ENCODE results near the gene EML4.
"Not testable (repeated sequence)": the region's sequence is repeated elsewhere in the genome, so short reads cannot be mapped to it uniquely, and the experiment has no call there.

The EML4 gene

DNA sequence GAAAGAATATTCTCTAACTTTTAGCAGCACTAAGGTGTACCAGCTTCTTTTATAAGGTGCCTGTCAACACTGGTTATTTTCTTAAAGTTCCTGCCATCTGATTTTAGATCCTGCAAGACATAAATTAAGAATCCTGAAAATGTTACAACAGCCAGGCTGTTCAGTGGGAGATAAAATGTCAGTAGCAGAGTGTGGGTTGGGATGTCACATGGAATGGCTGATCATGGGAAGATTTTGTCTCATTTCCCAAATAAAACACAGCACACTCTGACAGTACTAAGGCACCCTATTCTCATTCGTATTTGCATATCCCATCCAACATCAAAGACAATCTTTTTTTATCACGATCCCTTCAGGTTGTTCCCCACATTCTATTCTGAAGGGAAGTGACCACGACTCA, 194.3 kb downstream of the EML4 start:
- DNase-seq, result no peak

- no peak for DNase-seq
Measured at GRCh38 chr2:42364658-42365057, 195.5 kb downstream of the EML4 start.

DNA sequence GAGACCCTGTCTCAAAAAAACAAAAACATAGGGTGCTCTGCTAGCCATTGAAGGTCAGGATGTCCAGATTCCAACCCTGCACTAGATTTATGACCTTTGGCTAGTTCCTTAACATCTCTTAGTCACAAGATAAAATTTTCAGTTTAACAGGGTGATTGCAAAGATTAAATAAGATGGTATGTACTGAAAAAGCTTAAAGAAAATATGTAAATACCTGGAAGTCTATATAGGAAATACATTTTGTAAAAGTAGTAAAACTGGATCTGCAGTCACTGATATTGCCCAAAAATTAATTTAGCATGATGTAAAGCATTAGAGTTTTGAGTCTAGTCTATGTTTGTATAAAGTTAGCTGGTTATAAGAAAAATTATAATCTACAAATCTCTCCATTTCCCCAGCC, 197.3 kb downstream of the EML4 start:
- DNase-seq, result no peak

DNA sequence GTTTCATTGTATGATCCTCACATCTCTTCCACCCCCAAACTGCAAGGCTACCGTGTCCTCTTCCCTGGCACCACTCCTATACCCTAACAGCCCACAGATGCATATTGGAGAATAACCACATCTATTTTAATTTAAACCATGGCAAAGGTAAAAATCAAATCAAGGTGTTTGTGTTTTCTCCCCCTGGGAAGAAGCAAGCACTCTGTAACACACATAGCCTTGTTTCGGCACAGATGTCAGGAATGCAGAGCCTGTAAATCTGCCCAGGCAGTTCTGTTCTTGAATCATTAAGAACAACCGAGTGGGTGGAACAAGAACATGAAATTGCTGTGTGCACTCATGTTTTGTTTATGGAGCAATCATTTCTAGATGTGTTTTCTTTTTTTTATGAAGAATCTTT, 198.7 kb downstream of the EML4 start:
- DNase-seq, result no peak

DNA sequence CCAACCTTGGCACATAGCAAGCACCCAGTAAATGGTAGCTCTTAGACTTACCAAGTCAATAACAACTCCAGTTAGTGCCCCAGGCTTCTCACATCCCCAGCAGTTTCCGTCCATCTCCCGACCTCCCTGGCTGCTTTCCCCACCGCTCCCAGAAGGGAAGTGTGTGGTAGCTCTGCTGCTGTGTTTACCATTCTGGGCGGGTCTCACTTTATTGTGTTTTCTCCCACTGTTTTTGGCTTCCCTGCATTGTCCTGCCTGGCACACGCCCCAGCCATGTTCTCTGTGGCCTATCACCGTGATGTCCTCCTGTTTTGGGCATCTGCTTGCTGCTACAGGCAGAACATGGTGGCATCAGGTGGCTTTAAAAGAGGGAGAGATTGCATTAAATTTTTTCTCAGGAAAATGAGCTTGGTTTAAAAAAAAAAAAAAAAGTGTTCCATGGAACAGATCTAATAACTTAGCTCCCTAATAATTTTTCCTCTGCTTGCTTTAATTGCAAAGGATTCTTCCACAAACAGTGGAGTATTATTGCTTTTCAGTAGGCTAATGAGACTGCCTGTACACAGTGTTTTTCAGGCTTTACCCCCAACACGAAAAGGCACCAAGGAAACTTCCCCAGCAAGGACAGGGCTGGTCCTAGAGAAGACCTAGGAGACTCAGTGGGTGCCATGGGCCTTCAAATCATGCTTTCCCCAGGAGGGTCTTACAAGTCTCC, 199.8 kb downstream of the EML4 start:
- DNase-seq, result no peak

DNA sequence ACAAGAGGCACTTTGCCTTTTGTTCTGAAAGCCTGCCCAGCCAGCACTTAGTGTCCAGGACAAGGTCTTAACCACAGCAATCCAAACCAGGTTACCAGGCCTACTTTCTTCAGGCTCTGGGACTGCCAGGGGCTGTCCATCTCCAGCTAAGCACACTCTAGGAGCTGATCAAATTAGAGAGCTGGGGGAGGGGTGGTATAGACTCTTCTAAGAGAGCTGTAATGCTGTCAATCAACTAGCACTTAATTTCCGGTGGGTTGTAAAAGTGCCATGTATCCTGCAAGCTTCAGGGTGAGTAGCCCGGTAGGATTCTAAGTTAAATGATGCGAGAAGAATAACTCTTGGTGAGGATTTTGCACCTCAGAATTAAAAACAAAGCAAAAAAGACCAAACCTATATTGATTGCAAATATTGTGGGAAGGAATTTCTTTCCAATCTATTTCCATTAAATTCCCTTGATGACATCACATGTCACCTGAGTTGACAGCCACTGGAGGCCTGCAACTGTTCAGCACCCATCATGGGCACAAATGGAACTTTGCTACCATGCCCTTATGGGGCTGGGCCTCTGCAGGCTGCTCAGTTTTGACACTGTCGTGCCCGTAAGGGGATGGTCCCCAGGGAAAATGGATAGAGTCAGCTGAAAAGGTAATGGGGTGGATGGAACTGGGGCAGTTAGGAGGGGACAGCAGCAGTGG, 200.5 kb downstream of the EML4 start:
- no peak for DNase-seq

GRCh38 chr2:42371611-42372473, 202.7 kb downstream of the EML4 start:
- no peak for DNase-seq

DNA sequence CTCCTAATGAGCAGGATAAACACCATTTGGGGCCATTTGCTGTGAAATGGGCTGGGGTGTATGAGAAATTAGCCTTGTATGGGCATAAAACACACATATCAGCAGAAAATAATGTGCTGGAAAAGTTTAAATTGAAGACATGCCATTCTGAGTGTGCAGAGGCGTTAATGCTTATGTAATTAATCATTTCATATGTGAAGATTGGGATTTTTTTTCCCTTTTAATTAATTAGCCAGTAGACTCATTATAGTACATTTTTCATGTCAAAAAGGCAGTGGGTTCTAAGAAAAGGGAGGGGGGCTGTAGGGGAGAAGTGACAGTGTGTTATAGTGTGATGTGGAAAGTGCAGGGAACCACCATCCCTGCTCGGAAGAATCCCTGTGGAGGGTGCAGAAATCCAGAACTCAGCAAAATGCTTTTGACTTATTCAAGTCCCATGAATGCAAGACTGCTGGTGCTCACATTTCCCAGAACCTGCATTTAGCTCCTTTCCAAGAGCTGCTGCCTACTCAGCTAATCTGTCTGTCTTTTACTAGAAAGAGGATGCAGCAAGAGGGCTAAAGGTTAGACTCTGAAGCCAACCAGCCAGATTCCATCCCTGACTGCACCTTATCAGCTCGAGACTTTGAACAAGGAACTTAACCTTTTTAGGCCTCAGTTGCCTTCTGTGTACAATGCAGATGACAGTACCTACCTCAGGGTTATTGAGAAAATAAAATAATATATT, 203.5 kb downstream of the EML4 start:
- DNase-seq, result no peak

DNA sequence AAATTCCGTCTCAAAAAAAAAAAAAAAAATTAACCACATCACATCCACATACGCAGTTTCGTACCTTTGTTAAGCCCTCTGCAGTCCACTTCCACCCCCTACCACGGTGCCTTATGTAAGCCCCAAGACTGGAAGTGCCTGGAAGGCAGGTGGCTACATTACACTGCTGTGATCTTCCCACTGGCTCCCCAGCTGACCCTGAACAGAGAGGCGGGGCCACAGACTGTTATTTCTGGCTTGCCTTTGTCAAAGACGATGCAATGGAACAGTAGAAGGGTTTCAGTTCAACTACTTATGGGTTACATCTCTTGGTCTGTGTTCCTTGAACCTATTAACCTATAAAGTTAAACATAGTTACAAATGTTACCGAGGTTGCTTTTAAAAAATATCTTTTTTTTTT, 207.6 kb downstream of the EML4 start:
- no peak for DNase-seq

- no peak for DNase-seq
Measured at GRCh38 chr2:42378415-42378814, 209.3 kb downstream of the EML4 start.

DNA sequence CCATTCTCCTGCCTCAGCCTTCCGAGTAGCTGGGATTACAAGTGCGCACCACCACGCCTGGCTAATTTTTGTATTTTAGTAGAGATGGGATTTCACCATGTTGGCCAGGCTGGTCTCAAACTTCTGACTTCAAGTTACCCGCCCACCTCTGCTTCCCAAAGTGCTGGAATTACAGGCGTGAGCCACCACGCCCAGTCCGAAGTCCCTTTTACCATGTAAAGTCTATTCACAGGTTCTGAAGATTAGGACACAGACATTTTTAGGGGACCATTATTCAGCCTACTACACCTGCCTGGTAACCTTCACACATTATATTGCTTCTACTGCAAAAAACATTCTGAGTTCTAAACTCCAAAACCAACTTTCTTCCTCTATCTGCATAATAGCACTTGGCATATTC, 210.9 kb downstream of the EML4 start:
- DNase-seq, result not testable (repeated sequence)

DNA sequence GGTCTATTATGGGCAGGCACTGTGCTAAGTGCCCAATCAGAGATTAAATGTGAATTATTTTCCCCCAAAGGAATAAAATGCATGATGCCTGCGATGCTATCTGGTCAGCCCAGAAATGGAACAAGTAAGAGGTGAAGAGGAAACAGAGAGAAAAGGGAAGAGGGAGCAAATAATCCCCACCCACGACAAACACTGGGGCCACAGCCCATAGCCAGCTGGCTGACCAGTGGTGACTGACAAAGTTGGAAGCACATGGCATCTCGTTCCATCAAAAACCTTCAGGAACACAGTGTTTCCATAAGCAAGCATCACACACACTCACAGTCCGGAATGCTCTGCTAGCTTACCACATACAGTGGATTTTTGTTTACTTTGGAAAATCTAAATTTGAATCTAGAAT, 213.0 kb downstream of the EML4 start:
- DNase-seq, result no peak
